SK-N-SH treated with all-trans-retinoic acid at 6 μM for 48 hours (cell line): Measurements from ENCODE around the gene MXRA7.

ENCODE experiments used
- ARNTL ChIP-seq: fragments of 450-650 bp; formaldehyde crosslinking; IDR thresholded peaks from 2 replicates; pipeline ENCODE4 v1.5.0; 2020; ENCODE audit warnings: low read depth, mild to moderate bottlenecking, moderate library complexity, borderline replicate concordance
- BACH2 ChIP-seq: fragments of 250-450 bp; sonication (Bioruptor Pico); IDR thresholded peaks from 2 replicates; pipeline ENCODE4 v1.9.0; 2021; ENCODE audit warnings: mild to moderate bottlenecking, borderline replicate concordance
- CREB5 ChIP-seq: fragments of 250-450 bp; sonication (Bioruptor Pico); IDR thresholded peaks from 2 replicates; pipeline ENCODE4 v1.5.1; 2020; ENCODE audit warnings: low read depth, mild to moderate bottlenecking, moderate library complexity
- CSDC2 ChIP-seq: fragments of 250-450 bp; sonication (Bioruptor Pico); IDR thresholded peaks from 2 replicates; pipeline ENCODE4 v1.5.0; 2020; ENCODE audit warnings: mild to moderate bottlenecking, moderate library complexity
- ESRRG ChIP-seq: fragments of 250-450 bp; sonication (Bioruptor Pico); IDR thresholded peaks from 2 replicates; pipeline ENCODE4 v1.6.1; 2021; ENCODE audit warnings: mild to moderate bottlenecking
- ISL1 ChIP-seq: fragments of 250-450 bp; sonication (Bioruptor Pico); IDR thresholded peaks from 2 replicates; pipeline ENCODE4 v2.1.2; 2022; ENCODE audit warnings: mild to moderate bottlenecking, moderate library complexity
- OSR1 ChIP-seq: fragments of 250-450 bp; sonication (Bioruptor Pico); IDR thresholded peaks from 2 replicates; pipeline ENCODE4 v1.8.0; 2022; ENCODE audit warnings: moderate library complexity, mild to moderate bottlenecking, inconsistent platforms
- PATZ1 ChIP-seq: fragments of 250-450 bp; sonication (Bioruptor Pico); IDR thresholded peaks from 2 replicates; pipeline ENCODE4 v1.8.0; 2020; ENCODE audit warnings: mild to moderate bottlenecking, moderate library complexity, borderline replicate concordance
- SNAI2 ChIP-seq: fragments of 250-450 bp; sonication (Bioruptor Pico); IDR thresholded peaks from 2 replicates; pipeline ENCODE4 v1.5.0; 2020; ENCODE audit warnings: mild to moderate bottlenecking, moderate library complexity
- TOX ChIP-seq: fragments of 250-450 bp; sonication (Bioruptor Pico); IDR thresholded peaks from 2 replicates; pipeline ENCODE4 v1.8.0; 2021; ENCODE audit warnings: mild to moderate bottlenecking, moderate library complexity, borderline replicate concordance
- ZC3H10 ChIP-seq: fragments of 250-450 bp; sonication (Bioruptor Pico); IDR thresholded peaks from 2 replicates; pipeline ENCODE4 v1.5.1; 2021; ENCODE audit warnings: mild to moderate bottlenecking, moderate library complexity
- ZFP3 ChIP-seq: fragments of 250-450 bp; sonication (Bioruptor Pico); IDR thresholded peaks from 2 replicates; pipeline ENCODE4 v1.5.0; 2020; ENCODE audit warnings: mild to moderate bottlenecking, moderate library complexity
- ZNF565 ChIP-seq: fragments of 450-650 bp; formaldehyde crosslinking; conservative IDR thresholded peaks from 2 replicates; pipeline ENCODE4 v1.5.0; 2020; ENCODE audit warnings: low read depth, mild to moderate bottlenecking, moderate library complexity
- ZNF70 ChIP-seq: fragments of 450-650 bp; formaldehyde crosslinking; IDR thresholded peaks from 2 replicates; pipeline ENCODE4 v1.5.0; 2020; ENCODE audit warnings: mild to moderate bottlenecking, moderate library complexity

GRCh38 chr17:76716146-76716838 is 5.5 kb upstream of the MXRA7 start:
- no peak for TF ChIP-seq ZFP3 (CRISPR knock-in tag)
- TF ChIP-seq ESRRG (CRISPR knock-in tag): no peak
- no peak for TF ChIP-seq ISL1
- TF ChIP-seq ZC3H10 (CRISPR knock-in tag): no peak
- TF ChIP-seq SNAI2 (CRISPR knock-in tag): no peak
- TF ChIP-seq ZNF70 (CRISPR knock-in tag): no peak
- TF ChIP-seq TOX (CRISPR knock-in tag): peak; percentile 87; the same call in 1 of the 2 replicates
- no peak for TF ChIP-seq BACH2 (CRISPR knock-in tag)
- TF ChIP-seq PATZ1 (CRISPR knock-in tag): 0 out of 2 replicates have a peak, but pooled peaks have one; percentile 15
- no peak for TF ChIP-seq ZNF565
- no peak for TF ChIP-seq OSR1 (CRISPR knock-in tag)
- no peak for TF ChIP-seq CSDC2 (CRISPR knock-in tag)
- no peak for TF ChIP-seq ARNTL (CRISPR knock-in tag)
- TF ChIP-seq CREB5 (CRISPR knock-in tag): no peak
